Limb (tissue), 2 donors: ENCODE measurements around the gene GNAT2.

ENCODE experiments used
- DNase-seq, 2 donors: peaks; one replicate each; pipeline ENCODE4 v3.0.0-alpha.2; 2016; ENCODE audit errors: extremely low spot score in 2 of 2

The GNAT2 gene

GRCh38 chr1:109628540-109629321, 9.3 kb upstream of the GNAT2 start:
- no peak for DNase-seq

GRCh38 chr1:109627692-109628399, 8.4 kb upstream of the GNAT2 start:
- DNase-seq: no peak

GRCh38 chr1:109626682-109627408, 7.4 kb upstream of the GNAT2 start:
- DNase-seq: no peak

- peak in 1 of 2 donors; percentile 55 for DNase-seq
Measured at GRCh38 chr1:109625601-109626560, 6.5 kb upstream of the GNAT2 start.

- peak in 1 of 2 donors; percentile 30 for DNase-seq
Measured at GRCh38 chr1:109625176-109625575, 5.8 kb upstream of the GNAT2 start.

- peak in 1 of 2 donors; percentile 33 for DNase-seq
Measured at GRCh38 chr1:109624201-109625010, 5.0 kb upstream of the GNAT2 start.

- DNase-seq: peak in 1 of 2 donors; percentile 34
Measured at GRCh38 chr1:109623601-109624161, 4.3 kb upstream of the GNAT2 start.

- no peak for DNase-seq
Measured at GRCh38 chr1:109622895-109623294, 3.5 kb upstream of the GNAT2 start.

- DNase-seq: no peak
Measured at GRCh38 chr1:109622137-109622892, 2.9 kb upstream of the GNAT2 start.

GRCh38 chr1:109621379-109622136, 2.1 kb upstream of the GNAT2 start:
- peak in 1 of 2 donors; percentile 28 for DNase-seq

GRCh38 chr1:109620841-109621286, 1.4 kb upstream of the GNAT2 start:
- peak; percentile 92 to 94 for DNase-seq

- peak in 1 of 2 donors; percentile 71 for DNase-seq
Measured at GRCh38 chr1:109620401-109620791, 980 bp upstream of the GNAT2 start.

GRCh38 chr1:109618661-109619575, 498 bp downstream of the GNAT2 start:
- DNase-seq: no peak

- DNase-seq: no peak
Measured at GRCh38 chr1:109617291-109617801, 2.1 kb downstream of the GNAT2 start.

GRCh38 chr1:109616391-109616790, 3.0 kb downstream of the GNAT2 start:
- no peak for DNase-seq

GRCh38 chr1:109615879-109616278, 3.5 kb downstream of the GNAT2 start:
- DNase-seq: no peak
